Stimulated activated CD8-positive, alpha-beta memory T cell treated with anti-CD3 and anti-CD28 coated beads, Interleukin-4, amount 100 ng/mL, for 48 hours (primary cell): ENCODE data around the gene HYCC1.
"Not testable (repeated sequence)": the region's sequence is repeated elsewhere in the genome, so short reads cannot be mapped to it uniquely, and the experiment has no call there.

ENCODE experiments used
- DNase-seq: peaks from one replicate; pipeline ENCODE4 v3.0.0-alpha.2; 2020

The HYCC1 gene

DNA sequence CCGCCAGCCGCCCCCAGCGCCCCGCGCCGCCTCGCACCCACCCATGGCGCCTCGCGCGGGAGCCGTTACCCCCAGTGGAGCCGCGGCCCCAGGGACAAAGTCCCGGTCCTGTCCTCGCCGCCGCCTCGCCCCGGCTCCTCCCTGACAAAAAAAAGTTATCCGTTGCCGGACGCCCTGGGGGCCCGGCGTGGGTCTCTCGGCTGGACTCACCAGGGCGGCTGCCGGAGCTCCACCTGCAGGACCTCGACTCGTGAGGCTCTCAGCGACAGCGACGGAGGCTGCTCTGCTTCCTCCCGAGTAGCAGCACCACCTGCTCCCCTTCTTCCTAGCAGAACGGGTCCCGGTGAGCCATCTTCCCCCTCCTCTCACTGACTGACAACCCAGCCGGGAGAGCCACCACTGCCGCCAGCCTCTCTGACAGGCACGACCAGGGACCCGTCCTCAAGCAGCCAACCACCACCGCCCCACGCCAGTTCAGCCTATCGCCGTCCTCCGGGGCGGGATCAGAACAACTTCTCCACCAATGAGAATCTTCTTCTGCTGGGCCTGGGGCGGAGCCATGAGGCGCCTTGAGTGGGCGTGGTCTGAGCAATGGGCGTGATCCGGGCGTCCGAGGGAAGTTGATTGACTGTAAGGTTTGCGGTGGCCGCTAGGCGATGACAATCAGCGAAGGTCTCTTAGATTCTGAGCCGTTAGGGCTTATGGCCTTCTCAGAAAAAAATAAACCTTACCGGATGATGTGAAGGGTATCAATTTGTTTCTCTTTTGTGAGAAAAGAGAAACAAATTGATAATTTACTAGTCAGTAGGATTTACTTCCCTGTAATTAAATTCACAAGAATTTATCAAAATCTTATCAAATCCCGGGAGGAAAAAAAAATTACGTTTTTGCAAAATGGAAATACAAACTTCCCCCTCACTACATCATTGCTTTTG, at the start of gene HYCC1:
TSS of gene HYCC1 (minus strand) at position 416 of the 935 bp plus-strand sequence. CDS start 23,019 bp downstream, outside the sequence.
- DNase-seq = peak; percentile 99

DNA sequence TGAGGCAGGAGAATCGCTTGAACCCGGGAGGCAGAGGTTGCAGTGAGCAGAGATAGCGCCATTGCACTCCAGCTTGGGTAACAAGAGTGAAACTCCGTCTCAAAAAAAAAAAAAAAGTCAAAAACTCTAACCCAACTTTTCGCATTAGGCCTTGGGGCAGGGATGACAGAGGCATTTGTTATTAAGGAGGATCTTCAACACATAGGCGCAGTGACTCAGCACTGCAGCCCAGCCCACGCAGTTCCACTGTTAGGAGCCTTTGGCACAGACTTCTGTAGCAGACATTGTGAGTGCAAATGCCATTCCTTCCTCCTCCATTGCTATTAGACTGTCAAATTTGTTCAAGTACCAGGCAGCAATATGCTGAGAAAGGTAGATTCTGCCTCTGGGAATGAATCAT, 48.5 kb upstream of the HYCC1 start:
- no peak for DNase-seq

DNA sequence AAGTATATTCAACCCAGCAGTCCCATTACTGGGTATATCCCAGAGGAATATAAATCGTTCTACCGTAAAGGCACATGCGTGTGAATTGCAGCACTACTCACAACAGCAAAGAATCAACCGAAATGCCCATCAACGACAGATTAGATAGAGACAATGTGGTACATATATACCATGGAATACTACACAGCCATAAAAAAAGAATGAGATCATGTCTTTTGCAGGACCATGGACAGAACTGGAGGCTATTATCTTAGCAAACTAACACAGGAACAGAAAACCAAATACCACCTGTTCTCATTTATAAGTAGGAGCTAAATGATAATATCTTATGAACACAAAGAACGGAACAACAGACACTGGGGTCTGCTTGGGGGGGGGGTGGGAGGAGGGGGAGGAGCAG, 47.4 kb upstream of the HYCC1 start:
- DNase-seq = no peak

DNA sequence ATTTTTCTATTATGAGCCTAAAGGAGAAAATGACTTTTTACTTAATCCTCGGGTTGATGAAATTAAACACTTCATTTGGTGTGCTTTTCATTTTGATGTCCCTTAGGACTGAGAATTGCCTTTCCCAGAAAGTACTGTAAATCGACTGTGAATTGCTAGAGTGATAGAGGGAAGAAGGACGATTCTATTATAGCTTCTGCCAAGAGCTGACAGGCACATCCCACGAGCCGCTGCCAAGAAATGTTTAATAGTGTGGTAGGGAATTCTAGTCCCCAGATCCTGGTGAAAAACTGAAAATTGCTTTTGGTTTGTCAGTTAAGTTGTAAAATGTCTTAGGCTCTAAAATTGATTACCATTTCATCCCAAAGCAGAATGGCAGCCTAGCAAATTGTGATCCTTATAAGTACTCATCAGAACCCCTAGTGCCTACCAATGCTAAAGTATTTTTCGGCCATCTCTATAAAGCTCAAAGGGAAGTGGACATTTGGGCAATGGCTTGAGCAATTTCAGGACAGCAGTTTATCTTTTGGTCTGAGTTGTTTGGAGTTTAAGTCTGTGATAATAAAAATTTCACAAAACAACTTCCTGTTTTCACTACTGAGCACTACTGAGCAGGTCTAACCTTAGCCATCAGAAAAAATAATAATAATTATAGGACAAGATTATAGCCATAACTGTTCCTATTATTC, 44.6 kb upstream of the HYCC1 start:
- DNase-seq = no peak

GRCh38 chr7:23055582-23056178, 41.8 kb upstream of the HYCC1 start:
- peak; percentile 58 for DNase-seq

DNA sequence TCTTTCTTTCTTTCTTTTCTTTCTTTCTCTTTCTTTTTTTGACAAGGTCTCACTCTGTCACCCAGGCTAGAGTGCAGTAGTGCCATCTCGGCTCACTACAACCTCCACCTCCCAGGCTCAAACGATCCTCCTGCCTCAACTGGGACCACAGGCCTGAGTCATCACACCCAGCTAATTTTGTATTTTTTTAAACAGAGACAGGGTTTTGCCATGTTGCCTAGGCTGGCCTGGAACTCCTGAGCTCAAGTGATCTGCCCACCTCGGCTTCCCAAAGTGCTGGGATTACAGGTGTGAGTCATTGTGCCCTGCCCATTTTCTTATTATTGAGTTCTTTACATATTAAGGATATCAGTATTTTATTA, 37.2 kb upstream of the HYCC1 start:
- DNase-seq = peak; percentile 25

DNA sequence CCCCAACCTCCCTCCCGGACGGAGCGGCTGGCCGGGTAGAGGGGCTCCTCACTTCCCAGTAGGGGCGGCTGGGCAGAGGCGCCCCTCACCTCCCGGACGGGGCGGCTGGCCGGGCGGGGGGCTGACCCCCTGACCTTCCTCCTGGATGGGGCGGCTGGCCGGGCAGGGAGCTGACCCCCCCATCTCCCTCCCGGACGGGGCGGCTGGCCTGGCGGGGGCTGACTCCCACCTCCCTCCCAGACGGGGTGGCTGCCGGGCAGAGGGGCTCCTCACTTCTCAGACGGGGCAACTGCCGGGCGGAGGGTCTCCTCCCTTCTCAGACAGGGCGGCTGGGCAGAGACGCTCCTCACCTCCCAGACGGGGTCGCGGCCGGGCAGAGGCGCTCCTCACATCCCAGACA, 32.4 kb upstream of the HYCC1 start:
- not testable (repeated sequence) for DNase-seq

- not testable (repeated sequence) for DNase-seq
These were observed 31.2 kb upstream of the HYCC1 start for GRCh38 chr7:23045086-23045485.

- no peak for DNase-seq
These were observed 30.7 kb upstream of the HYCC1 start for GRCh38 chr7:23044581-23044980.

- DNase-seq = no peak
These were observed 29.5 kb upstream of the HYCC1 start for GRCh38 chr7:23043441-23043840.

GRCh38 chr7:23039674-23040073, 25.7 kb upstream of the HYCC1 start:
- not testable (repeated sequence) for DNase-seq

DNA sequence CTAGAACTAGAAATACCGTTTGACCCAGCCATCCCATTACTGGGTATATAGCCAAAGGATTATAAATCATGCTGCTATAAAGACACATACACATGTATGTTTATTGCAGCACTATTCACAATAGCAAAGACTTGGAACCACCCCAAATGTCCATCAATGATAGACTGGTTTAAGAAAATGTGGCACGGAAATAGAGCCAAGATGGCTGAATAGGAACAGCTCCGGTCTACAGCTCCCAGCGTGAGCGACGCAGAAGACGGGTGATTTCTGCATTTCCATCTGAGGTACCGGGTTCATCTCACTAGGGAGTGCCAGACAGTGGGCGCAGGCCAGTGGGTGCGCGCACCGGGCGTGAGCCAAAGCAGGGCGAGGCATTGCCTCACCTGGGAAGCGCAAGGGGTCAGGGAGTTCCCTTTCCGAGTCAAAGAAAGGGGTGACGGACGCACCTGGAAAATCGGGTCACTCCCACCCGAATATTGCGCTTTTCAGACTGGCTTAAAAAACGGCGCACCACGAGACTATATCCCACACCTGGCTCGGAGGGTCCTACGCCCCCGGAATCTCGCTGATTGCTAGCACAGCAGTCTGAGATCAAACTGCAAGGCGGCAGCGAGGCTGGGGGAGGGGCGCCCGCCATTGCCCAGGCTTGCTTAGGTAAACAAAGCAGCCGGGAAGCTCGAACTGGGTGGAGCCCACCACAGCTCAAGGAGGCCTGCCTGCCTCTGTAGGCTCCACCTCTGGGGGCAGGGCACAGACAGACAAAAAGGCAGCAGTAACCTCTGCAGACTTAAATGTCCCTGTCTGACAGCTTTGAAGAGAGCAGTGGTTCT, 21.8 kb upstream of the HYCC1 start:
- DNase-seq = not testable (repeated sequence)

GRCh38 chr7:23027261-23027660, 13.3 kb upstream of the HYCC1 start:
- DNase-seq = no peak

DNA sequence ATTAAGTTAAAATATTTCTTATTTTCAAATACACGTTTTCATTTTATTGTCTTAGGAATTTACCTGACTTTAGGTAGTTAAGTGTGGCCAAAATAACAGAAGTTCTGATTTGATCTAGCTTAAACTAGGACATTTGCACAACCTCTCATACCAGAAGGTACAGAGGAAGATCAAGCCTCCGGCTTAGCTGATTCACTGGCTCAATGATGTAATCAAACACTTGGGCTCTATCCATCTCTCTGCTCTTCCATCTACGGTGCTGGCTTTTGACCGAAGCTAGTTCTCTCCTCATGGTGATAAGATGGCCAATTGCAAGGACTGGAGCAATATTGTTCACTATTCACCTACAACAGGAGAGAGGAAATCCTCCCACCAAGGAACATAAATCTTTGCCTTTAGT, 12.2 kb upstream of the HYCC1 start:
- DNase-seq = no peak

DNA sequence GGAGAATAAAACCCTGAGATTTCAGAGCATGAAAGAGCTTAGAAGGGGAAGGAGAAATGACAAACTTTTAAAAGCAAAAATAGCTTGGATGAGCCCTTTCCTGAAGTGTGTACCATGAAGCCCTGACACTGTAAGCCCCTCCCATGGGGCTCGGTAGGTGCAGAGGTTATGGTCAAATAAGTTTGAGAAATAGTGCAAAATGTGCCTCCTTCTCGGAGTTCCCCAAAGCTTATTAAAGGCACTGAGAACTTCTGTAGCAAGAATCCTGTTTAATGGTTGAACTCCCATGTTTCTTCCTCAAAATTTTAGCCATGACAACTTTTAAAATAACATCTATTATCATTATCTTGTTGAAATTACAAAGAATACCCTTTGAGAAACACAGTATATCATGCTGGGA, 10.5 kb upstream of the HYCC1 start:
- DNase-seq = no peak

DNA sequence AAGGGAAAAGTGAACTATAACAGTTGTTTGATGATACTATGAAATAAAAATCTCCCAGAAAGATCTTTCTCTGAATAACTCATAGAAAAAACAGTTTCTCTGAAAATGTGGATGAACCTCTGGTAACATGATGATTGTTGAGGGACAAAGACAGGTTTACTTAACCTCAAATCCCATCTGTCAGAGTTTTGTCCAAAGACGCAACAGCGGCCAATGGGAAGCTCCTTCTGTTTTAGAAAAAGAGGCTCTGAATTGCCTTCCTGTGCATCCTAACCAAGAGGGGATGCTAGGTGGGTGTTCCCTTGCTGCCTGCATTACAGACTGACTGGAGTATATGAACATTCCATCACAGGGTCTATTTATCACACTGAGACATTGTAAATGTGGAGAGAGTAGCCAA, 8.9 kb upstream of the HYCC1 start:
- DNase-seq = no peak

DNA sequence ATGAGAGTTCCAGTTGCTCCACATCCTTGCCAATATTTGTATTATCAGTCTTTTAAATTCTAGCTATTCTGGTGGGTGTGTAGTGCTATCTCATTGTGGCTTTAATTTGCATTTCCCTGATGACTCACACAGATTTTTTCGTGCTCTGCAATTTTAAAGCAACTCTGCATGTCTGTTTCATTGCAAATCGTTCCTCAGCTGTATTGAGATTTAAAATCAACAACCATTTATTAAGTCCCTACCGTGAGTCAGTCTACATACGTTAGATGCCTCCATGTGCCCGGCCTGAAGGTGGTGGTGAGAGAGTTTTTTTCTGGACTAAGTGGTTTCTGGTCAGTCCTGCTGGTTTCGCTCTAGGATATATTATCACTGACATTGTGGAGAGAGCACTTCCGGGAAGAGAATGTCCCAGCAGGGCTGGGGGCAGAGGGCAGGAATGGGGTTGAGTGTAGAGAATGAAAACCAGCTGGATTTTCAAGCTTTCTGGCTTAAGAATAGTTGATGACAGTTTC, 8.4 kb upstream of the HYCC1 start:
- no peak for DNase-seq

GRCh38 chr7:23021596-23021995, 7.7 kb upstream of the HYCC1 start:
- no peak for DNase-seq

DNA sequence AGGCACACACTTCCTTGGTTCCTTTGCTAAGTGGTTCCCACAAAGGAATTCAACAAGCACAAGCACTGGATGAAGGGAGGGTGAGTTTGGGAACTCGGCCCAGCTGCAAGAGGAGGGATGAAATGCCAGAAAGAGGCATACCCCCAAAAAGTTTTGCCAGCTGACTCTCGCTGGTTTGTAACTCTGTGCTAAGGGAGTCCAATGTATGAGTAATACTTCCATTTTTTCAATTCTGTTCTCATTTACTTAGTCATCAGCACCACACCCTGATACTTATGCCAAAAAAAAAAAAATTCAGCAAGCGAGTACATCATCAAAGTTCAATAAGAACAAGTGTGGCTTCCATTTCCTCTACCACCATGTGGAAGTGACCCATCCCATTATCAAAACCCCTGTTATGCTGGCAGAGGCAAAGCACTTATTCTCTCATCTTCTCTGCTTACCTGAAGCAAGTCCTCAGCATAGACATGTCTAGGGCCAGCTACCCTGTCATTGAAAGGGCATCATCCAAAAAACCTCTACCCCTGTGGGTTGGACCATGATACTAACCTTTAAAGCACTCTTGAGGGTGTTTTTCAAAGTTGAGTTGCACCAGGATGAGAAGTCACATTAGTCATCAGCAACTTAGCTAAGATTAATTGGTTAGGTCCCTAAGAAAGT, 6.9 kb upstream of the HYCC1 start:
- peak; percentile 39 for DNase-seq

DNA sequence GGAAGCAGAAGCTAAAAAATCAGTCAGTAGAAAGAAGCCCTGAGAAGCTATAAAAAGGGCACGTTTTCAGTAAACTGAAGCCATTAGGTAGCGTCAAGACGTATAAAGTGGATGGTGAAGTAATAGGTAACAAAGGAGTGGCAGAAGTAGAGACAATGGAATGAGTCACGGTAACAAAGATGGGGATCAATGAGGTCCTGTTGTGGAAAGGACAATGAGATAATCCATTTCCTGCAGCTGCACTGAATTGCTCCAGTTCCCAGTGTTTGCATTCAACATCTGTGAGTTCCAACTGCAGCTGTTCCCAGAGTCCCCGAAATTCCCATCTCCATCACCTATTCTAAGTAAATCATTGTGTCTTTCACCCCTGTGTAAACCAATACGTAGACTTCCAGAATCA, 4.8 kb upstream of the HYCC1 start:
- DNase-seq = no peak

DNA sequence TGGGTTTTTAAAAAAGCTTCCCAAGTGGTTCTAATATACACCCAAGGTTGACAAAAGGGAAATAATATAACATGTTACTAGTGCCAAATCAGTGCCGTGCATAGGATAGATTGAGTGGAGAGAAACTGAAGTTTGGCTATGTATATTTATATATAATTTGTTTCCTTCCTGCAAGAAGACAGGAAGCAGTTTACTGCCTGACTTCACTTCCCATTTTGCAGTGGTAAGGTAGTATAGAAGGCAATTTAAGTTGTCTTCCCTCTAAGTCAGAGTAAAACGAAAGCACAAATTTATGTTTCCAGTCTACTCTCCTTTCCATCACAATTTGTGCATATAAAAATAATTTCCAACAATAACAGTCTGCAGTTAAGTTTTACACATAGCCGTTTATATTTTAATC, 3.4 kb upstream of the HYCC1 start:
- DNase-seq = no peak
